Posterior vena cava (tissue), 2 donors: Measurements from ENCODE around the gene BAG1. TPM values are rescaled to one million over a fixed set of nuclear protein-coding genes. Genes with fewer than 3 reads are reported as not detected.

Source experiments
- DNase-seq: peaks from one replicate; pipeline ENCODE4 v3.0.0-alpha.2; 2020; ENCODE audit warnings: low spot score
- intact Hi-C, 2 donors: fragments of 100-400 bp; cut with DNase I; formaldehyde crosslinking; loops; one replicate each; pipeline versions ENCODE4 v1.14.1 to v1.14.2; 2022 to 2023
- long read RNA-seq, 2 donors: library from polyadenylated mRNA; unstranded; transcript quantifications; one replicate each; pipeline ENCODE4 v2.0.0, GENCODE V29; 2020 to 2021
- total RNA-seq, 2 donors: library from RNA; stranded (reverse); fragmentation: NEBNext Ultra II Directional; extraction: Animal tissue kit (Norgen Biotek cat#: 25700); gene quantifications; one replicate each; pipeline ENCODE4 v1.2.1, GENCODE V29; 2021
- donor health status: DM: yes; HTN: yes; CAD: no.
- donor health status: DM: yes; HTN: yes; CAD: no.

BAG1 gene
- 100 to 1,000 TPM in 1 of 2 donors, 10 to 100 TPM in 1; 73.8 to 103 TPM for total RNA-seq
- long read RNA-seq, donor 1, transcript BAG1-210 (7 exons, 3,786 nt) = major isoform, 23 of 26 reads
- long read RNA-seq, donor 1, partial matches to known transcripts = 1 of 26 reads
- long read RNA-seq, donor 1, other reads (novel, unspliced or antisense) = 2 of 26 reads
- long read RNA-seq, donor 2, transcript BAG1-210 (7 exons, 3,786 nt) = major isoform, 126 of 131 reads
- long read RNA-seq, donor 2, partial matches to known transcripts = 0 of 131 reads
- long read RNA-seq, donor 2, other reads (novel, unspliced or antisense) = 3 of 131 reads

- intact Hi-C loops = loop anchor here in 1 of 2 donors (5.0 kb wide), 1 partner anchor 1363 kb away; the partner anchor contains the start of gene ARID3C
These were observed at the start of gene BAG1, which contains the start of gene CHMP5 for GRCh38 chr9:33264473-33265177. Gene BAG1 (minus strand): TSS chr9:33264708. Gene CHMP5 (plus strand): TSS chr9:33265049. CDS start chr9:33265079, 30 bp downstream.

DNA sequence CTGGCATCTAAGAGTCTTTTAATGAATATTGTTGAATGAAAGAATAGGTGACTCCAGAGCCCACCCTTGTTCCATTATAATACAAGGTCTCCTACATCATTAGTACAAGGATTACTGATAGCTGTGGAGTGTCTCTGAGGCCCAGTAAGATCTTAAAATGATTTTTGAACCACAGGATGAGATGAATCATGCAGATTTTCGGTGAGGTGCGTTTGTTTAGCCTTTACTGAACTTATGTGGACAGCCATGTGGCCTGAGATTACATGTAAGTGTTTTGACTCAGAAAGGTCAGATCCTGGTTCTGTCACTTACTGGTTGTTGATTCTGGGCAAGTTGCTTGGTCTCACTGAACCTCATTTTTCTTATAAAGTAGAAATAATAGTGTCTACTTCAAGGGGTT is 47.4 kb upstream of the BAG1 start:
- DNase-seq = no peak
- intact Hi-C loops = no loop called here

More at GRCh38 chr9:33264473-33265177, at the start of gene BAG1, which contains the start of gene CHMP5:
- DNase-seq = peak; percentile 100

GRCh38 chr9:33310748-33311147 is 46.2 kb upstream of the BAG1 start:
- no peak for DNase-seq
- intact Hi-C loops = no loop called here

- intact Hi-C loops = no loop called here
- DNase-seq = no peak
These were observed 45.4 kb upstream of the BAG1 start for GRCh38 chr9:33309903-33310302.

DNA sequence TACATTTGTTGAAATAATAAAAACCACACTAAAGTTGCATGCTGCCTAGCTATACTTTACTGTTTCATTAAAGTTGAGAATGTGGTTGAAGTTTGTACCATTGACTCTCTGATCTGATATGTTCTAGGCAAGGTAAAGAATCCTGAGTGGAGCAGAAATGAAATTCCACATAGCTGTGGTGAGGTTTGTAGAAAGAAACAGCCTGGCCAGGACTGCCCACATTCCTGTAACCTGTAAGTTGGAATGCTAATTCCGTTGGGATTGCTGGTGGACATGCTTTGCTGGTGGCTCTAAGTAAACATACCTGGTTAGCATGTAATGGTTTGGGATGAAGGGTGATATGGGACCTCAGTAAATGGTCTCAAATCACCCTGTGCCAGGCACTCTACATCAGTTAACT is 42.6 kb upstream of the BAG1 start:
- DNase-seq = no peak
- intact Hi-C loops = no loop called here

GRCh38 chr9:33306037-33306436 is 41.5 kb upstream of the BAG1 start:
- intact Hi-C loops = no loop called here
- no peak for DNase-seq

DNA sequence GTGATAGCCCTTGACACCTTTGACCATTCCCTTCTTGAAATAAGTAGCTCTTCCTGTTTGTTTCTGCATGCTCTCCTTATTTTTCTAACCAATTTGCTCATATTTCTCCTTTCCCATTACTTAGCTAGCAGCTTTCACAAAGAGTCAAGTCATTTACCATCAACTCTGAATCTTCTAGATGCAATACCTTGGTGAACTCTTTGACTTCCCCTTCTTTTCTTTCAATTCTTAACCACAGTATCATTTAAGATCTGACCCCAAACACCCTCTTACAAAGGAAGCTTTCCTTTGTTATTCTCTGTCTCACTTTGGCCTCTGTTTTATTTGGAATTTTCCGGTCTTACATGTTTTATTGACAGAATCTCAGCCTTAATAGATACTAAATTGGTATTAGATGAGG is 39.9 kb upstream of the BAG1 start:
- intact Hi-C loops = no loop called here
- DNase-seq = no peak

DNA sequence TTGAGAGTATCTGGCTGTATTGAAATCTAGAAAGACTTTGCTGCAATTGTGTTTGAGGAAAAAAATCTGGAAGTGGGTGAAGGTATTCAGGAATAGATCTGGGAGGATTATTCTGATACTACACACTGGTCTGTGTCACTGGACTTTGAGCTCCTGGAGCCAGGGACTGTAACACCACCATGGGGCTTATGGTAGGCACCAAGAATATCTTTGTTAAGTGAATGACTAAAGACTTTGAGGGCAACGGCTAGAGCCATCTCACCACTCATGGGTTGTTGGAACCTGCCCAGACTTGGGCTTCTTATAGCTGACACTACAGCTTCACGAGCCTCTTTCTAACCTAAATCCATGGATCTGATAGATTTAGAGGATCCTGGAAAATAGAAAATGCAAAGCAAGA is 36.0 kb upstream of the BAG1 start:
- no peak for DNase-seq
- intact Hi-C loops = no loop called here

DNA sequence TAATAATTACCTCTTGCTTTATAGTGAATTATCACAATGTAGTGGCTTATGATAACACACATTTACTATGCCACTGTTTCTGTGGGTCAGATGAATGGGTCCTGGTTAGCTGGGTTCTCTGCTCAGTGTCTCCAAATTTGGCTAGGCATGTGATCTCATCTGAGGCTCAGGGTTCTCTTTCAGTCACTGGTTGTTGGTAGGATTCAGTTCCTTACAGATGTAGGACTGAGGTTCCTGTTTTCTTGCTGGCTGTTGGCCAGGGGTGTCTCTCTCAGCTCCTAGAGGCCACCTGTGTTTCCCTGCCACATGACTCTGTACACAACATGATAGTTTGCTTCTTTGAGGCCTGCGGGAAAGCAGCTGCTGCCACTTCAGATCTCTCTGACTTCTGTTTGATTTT is 32.9 kb upstream of the BAG1 start:
- DNase-seq = no peak
- intact Hi-C loops = no loop called here

- no peak for DNase-seq
- intact Hi-C loops = no loop called here
These were observed 31.1 kb upstream of the BAG1 start for GRCh38 chr9:33295571-33295970.

GRCh38 chr9:33294670-33295432 is 30.3 kb upstream of the BAG1 start:
- intact Hi-C loops = no loop called here
- DNase-seq = no peak

GRCh38 chr9:33293782-33294181 is 29.3 kb upstream of the BAG1 start:
- no peak for DNase-seq
- intact Hi-C loops = no loop called here

GRCh38 chr9:33291901-33292300 is 27.4 kb upstream of the BAG1 start:
- DNase-seq = no peak
- intact Hi-C loops = loop anchor here in 1 of 2 donors (1.0 kb wide), 1 partner anchor 33 kb away; no protein-coding TSS in a partner anchor

- intact Hi-C loops = no loop called here
- no peak for DNase-seq
These were observed 26.5 kb upstream of the BAG1 start for GRCh38 chr9:33291031-33291397.

DNA sequence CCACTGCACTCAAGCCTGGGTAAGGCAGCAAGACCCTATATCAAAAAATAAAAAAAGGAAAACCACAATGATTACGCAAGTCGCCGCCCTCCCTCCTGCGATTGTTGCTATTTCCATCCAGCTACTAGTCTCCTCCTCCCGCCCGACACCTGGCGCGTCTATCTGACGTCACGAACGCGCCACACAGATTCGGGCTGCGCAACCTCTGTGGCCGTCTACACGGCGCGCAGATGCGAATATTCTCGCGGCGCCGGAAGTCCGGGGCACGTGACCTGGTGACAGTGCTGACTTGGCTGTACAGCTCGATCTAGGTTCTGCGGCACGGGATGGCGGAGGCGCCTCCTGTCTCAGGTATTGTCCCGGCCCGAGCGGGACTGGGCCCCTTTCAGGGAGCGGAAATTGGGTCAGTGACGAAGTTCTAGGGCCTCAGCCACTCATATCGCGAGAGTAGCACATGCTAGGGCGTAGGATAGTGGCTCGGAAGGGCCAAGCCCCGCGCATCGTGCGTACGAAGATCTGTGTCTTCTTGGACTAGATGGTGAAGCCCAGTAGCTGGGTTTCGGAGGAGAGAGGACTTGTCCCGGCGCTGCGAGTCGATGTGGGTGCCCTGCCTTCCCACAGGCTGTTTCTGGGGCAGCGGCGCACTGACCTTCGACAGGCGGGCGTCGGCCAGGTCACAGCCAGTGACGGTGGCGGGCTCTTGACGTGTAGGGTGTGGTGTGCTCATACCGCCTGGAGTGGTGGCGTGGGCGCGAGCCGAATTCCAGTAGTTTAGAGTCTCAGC is 25.9 kb upstream of the BAG1 start, which contains the start of gene NFX1:
Gene NFX1, plus strand, starts transcription at position 270 of the 784 bp plus-strand sequence. Its CDS starts 57 bp downstream, at position 327.
- intact Hi-C loops = no loop called here
- peak; percentile 99 for DNase-seq

- no peak for DNase-seq
- intact Hi-C loops = no loop called here
These were observed 25.4 kb upstream of the BAG1 start for GRCh38 chr9:33289936-33290246.

DNA sequence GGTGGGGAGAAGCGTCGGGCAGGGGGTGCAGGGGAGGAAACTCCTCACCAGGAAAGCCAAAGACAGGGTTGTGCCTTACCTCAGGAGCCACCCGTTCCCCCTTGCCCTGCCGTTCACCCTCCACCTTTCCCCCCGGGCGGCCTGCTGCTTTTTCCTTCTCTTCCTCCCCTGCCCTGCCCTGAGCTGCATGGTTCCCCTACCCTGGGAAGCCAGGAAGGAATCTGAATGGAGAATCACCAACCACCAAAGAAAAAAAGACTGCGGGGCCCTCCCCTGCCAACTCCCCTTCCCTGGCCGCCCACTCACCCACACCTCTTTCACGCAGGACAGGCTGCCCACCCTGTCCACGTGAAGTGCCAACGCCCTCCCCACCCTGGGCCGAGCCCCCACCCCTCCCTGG is 25.0 kb upstream of the BAG1 start:
- intact Hi-C loops = no loop called here
- DNase-seq = no peak

DNA sequence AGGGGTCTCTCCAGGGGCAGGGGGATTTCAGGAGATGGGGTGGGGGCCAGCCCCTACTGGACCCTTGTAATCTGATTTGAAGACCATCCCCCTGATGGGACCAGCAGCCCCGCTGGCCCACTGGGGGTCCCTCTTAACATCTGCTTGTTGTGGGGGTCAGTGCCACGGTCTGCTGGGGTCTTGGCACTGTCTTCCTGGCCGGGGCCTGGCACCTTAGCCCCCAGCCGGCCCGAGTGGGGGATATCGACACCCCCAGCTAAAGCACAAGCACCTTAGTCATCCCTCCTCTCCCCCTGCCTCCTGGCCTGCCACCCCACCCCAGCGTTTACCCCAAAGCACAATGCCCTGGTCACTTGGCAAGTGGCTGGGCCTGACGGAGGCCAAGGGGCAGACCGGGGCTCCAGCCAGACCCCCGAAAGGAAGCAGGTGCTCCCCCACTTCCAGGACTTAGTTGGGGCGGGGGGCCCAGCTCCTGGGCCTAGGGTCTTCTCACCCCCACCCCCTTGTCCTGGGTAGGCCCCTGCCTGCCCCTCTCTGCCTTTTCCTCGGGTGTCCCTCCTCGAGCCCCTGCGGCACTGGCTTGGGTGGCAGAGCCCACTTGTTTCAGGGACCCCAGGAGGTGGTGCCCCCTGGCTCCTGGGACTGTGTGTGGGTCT is 24.4 kb upstream of the BAG1 start:
- intact Hi-C loops = no loop called here
- no peak for DNase-seq

GRCh38 chr9:33288235-33288634 is 23.7 kb upstream of the BAG1 start:
- intact Hi-C loops = no loop called here
- DNase-seq = no peak
